ACHN (cell line): ENCODE measurements around the gene SAMD3.
A peak's percentile ranks its signal among the peaks of the same experiment; 100 is the strongest.
"Not testable (repeated sequence)": the region's sequence is repeated elsewhere in the genome, so short reads cannot be mapped to it uniquely, and the experiment has no call there.

Experiments
- DNase-seq: peaks from one replicate; pipeline ENCODE4 v3.0.0-alpha.2; 2015
- in situ Hi-C: cut with HindIII; loops from 2 replicates; pipeline ENCODE4 v1.10.0; 2017; ENCODE audit warnings: low sequenced_read_pairs, low pct_ligation_motif_present, low pct_unique_long_range_greater_than_20kb

The SAMD3 gene

GRCh38 chr6:130150906-130151305 is 71.8 kb downstream of the SAMD3 start:
- no peak for DNase-seq
- in situ Hi-C loops = no loop called here

DNA sequence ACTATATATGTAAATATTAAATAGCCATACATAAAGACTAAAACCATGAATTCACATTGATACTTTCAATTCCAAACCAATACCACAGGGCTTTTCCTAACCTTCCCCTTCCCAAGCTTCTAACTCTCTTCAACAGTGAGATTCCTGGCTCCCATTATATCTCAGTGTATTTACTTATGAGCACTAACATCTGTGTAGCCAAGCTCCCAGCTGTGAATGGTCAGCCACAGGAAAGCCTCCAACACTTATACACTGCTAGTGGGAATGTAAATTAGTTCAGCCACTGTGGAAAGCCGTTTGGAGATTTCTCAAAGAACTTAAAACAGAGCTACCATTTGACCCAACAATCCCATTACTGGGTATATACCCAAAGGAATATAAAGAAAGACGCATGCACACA is 73.7 kb downstream of the SAMD3 start:
- in situ Hi-C loops, DNase-seq: not testable (repeated sequence)

DNA sequence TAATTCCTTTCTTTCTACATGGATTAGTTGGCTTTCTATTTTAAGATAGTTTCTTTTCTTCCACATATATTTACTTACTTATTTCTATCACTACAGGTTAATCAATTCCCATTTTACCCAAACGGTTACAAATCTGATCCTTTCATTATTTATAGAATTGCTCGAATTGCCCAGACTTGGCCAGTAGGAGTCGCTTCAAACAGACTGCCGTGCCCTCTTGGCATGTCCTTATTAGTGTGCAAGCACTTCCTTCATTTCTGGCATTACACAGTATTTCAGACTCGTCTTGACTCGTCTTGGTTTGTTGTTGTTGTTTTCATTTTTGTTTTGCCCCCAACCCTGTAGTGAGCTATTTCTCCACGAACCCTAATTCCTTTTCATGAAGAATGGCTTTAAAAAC is 74.6 kb downstream of the SAMD3 start:
- in situ Hi-C loops = no loop called here
- DNase-seq = no peak

DNA sequence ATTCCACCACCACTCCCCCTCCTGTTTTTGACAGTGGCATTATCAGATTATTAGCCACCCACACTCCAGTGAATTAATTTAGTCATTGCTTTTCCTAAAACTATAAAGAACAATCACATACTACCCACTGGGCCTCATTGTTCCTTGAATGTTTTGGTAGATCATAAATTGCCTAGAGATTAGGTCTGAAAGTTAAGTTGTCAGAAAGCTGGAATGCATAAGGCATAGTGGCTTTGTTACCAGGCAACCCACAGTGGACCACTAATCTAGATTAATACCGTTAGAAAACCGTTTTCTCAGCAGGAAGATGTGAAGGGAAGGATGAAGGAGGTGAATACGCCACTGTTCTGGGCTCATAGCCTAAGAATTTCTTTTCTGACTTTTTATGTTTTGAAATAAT is 75.6 kb downstream of the SAMD3 start:
- in situ Hi-C loops = no loop called here
- no peak for DNase-seq

DNA sequence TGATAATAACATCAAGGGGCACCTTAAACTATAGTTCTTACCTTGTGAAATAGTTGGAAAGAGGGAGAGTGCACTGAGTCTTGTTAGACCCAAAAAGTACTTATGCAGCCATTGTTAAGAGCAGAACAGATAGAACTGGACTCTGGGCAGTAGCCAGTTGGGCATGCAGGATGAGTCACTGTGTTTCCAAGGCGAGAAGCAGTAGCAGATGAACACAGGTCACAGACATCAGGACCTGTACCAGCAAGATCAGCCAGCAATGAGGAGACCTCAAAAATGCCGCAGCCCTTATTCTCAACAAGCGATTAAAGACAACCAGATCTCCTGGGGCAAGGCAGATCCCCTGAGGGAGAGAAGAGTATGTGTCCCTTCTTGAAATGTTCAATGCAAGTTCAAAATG is 79.0 kb downstream of the SAMD3 start:
- in situ Hi-C loops = no loop called here

GRCh38 chr6:130140084-130140483 is 82.7 kb downstream of the SAMD3 start:
- no peak for DNase-seq
- in situ Hi-C loops = no loop called here

More for the DNA sequence above, 79.0 kb downstream of the SAMD3 start:
- no peak for DNase-seq

DNA sequence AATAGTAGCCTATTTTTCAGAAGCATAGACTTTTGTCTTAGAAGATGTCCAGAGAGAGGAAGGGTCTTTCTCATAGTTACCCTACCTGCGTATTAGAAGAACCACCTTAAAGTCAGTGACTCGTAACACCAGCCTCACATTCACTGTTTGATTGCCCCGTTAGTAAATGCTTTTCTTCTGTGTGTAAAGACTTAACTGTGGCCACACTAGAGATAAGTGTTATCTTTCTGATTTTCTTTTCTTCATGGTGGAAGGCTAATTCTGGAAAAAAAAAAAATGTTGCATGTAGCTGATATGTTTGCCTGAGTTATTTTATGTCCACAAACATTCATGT is 83.9 kb downstream of the SAMD3 start:
- in situ Hi-C loops = no loop called here
- DNase-seq = no peak

GRCh38 chr6:130138116-130138908 is 84.4 kb downstream of the SAMD3 start:
- in situ Hi-C loops = no loop called here
- DNase-seq = no peak

- in situ Hi-C loops = no loop called here
Observed at GRCh38 chr6:130136798-130137197, 86.0 kb downstream of the SAMD3 start.

GRCh38 chr6:130134582-130134981 is 88.2 kb downstream of the SAMD3 start:
- in situ Hi-C loops = no loop called here
- DNase-seq = no peak

More at GRCh38 chr6:130136798-130137197, 86.0 kb downstream of the SAMD3 start:
- DNase-seq = no peak

- in situ Hi-C loops = no loop called here
Observed at GRCh38 chr6:130132286-130132701, 90.5 kb downstream of the SAMD3 start.

DNA sequence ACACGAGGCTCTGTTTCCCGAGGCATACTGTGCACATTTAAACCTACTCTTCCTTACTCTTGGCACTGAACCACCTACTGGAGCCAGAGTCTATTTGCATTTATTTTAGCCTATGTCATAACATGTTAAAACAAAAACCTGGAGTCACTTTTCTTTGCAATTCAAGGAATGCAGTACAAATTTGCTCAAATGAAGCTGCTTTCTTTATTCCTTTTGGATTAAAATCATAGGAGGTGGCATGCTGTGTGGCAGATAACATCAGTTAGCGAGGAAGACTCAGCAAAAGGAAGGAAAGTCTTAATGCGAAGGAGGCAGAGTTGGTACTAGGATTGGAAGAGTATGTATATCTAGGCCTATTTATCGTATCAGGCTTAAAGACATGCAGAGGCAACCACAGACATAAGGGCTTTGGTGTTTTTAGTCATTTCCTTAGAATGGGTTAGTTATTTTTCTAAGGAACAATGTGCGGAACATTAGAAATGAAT is 92.9 kb downstream of the SAMD3 start:
- no peak for DNase-seq
- in situ Hi-C loops = no loop called here

More at GRCh38 chr6:130132286-130132701, 90.5 kb downstream of the SAMD3 start:
- DNase-seq = no peak

DNA sequence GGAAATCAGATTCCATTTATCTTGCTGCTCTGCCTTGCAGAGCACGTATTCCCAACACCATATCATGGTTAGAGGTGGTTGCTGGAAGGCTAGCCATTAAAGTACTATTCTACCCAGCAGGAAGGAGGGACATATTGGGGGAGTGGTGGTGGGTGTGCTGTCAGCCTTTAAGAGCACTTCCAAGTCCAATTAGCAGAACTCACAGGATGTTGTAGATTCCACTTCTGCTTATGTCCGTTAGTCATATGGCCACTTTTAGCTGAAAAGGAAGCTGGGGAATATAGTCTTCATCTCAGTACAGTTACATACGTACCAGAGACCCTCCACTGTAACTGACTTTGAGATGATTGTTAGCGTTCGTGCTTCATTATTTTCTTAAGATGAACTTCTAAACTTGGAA is 94.4 kb downstream of the SAMD3 start:
- in situ Hi-C loops = no loop called here
- DNase-seq = no peak

DNA sequence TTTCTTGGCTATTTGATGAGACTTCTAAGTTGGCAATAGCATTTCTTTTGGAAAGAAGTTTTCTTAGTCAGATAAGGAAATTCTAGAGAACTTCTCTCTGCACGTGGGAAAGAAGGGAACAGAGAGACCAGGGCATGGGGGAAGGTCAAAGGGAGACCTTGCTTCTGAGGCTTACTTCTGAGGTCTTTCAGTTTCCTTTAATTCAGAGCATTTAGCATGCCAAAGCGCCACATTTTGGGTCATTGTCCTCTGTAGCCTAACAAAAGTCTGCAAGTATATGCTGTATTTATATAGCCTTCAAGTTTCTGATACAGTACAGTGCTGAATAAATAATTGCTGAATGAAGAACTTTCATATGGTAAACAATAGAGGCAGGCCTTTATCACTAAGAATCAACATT is 95.6 kb downstream of the SAMD3 start:
- in situ Hi-C loops = no loop called here
- no peak for DNase-seq

DNA sequence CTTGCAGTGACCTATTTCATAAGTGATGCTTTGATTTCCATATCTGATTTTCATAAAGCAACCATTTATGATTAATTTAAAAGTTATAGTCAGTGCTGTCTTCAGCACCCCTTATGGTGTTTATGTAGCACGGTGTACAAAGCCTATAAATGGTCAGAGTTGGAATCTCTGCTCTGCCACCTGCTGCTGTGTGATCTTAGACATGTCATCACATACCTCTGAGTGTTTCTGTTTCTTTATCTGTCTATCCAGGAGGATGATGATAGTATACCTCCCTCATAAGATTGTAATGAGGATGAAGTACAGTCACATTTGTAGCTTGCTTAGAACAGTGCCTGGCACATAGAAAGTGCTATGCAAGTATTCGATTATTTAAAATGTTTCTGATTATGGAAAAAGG is 100.5 kb downstream of the SAMD3 start:
- in situ Hi-C loops = no loop called here

GRCh38 chr6:130120731-130121130 is 102.0 kb downstream of the SAMD3 start:
- in situ Hi-C loops = no loop called here
- no peak for DNase-seq

More for the DNA sequence above, 100.5 kb downstream of the SAMD3 start:
- DNase-seq = no peak

DNA sequence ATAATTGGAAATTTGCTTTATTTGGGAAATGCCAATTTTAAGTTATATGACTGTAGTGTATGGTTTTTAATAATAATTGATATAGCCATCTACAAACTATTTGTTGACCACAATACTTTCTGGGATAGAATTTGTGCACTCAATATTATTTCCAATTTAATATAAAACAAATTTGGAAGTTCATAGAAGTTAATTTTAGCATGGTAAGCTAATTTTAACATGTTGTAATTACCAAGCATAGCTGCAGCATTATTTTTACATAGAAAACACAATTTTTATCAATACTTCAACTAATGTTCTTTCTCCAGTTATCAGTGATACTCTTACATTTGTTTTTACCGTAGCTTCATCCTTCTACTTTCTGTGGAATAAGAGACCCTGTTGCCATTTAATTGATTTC is 103.5 kb downstream of the SAMD3 start:
- in situ Hi-C loops = no loop called here
- no peak for DNase-seq

DNA sequence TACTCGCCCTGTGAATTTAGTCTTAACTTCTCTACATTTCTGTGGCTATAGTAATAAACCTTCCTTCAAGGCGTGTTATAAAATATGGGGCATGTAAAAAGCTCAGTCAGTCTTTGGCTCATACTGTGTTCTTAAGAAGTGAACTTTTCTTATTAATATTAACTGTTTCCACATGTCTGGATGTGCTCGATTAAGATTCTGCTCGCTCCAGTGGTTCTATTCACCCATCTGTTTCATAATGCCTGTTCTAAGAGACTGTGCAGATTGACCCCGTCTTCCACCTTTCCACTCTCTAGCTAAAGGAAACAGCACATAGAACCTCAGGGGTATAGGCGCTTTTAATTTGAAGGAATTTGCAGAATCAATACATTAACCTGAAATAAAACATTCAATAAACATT is 104.5 kb downstream of the SAMD3 start:
- in situ Hi-C loops = no loop called here
- peak; percentile 2 for DNase-seq

DNA sequence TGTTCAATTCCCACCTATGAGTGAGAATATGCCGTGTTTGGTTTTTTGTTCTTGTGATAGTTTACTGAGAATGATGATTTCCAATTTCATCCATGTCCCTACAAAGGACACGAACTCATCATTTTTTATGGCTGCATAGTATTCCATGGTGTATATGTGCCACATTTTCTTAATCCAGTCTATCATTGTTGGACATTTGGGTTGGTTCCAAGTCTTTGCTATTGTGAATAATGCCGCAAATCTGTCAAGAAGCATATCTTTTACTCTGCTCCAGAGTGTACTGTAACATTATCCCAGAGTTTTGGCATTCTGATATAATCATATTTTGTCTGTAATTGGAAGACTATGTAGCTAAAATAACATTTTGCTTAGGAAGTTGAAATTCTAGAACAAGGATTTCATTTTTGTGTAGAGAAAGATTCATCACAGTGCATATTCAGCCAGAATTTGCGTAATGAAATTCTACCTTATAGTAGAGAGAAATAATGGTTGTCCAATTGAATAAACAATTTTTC is 105.5 kb downstream of the SAMD3 start:
- DNase-seq, in situ Hi-C loops: not testable (repeated sequence)

DNA sequence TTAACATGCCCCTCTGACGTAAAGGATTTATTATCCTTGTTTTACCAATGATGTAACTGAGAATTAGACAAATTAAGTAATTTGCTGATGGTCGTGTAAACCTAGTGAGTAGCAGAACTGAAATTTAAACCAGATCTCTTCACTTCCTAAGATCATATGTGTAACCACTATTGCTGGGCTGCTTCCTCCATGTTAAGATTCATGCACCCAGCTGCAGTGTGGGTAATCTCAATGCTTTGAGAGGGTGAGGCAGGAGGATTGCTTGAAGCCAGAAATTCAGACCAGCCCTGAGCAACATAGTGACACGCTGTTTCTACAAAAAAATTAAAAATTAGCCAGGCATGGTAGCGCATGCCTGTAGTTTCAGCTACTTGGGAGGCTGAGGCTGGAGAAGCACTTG is 106.5 kb downstream of the SAMD3 start:
- in situ Hi-C loops = no loop called here
- no peak for DNase-seq
